Stomach (tissue), 4 donors: Measurements from ENCODE around the gene NOP56.

ENCODE experiments used
- POLR2A ChIP-seq, 4 donors: fragments of 450-650 bp; IDR thresholded peaks; one replicate each; pipeline ENCODE4 v1.6.1; 2016; ENCODE audit warnings: antibody characterized with exemption in 4 of 4, control low read depth in 2 of 4, mild to moderate bottlenecking in 1 of 4, moderate library complexity in 1 of 4
- POLR2AphosphoS5 ChIP-seq, 3 donors: sonication (generic); formaldehyde crosslinking; IDR thresholded peaks; one replicate each; pipeline ENCODE4 v1.6.1; 2016; ENCODE audit warnings: antibody characterized with exemption in 3 of 3
- TF ChIP-seq, protein P1 (sequence below), 7 experiments: fragments of 450-650 bp in 4 of 7; fragments of 200-600 bp in 3 of 7; sonication (generic) in 3 of 7; IDR thresholded peaks; one replicate each; pipeline ENCODE4 v1.5.1; 2016 to 2019; ENCODE audit warnings: antibody characterized with exemption in 7 of 7, control low read depth in 2 of 7, mild to moderate bottlenecking in 1 of 7

DNA sequence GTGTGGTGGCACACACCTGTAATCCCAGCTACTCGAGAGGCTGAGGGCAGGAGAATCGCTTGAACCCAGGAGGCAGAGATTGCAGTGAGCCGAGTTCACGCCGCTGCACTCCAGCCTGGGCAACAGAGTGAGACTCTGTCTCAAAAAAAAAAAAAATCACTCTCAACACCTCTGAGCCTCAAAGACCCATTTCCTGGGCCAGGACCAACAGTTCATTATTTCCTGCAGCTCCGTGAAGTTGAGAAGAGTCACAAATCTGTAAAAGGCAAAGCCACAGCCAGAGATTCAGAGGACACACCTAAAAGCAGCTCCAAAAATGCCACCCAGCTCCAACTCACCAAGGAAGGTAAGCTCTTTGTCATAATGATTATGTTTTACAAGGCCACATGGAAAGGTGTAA lies 15.2 kb upstream of the NOP56 start:
- TF ChIP-seq, protein P1, sequence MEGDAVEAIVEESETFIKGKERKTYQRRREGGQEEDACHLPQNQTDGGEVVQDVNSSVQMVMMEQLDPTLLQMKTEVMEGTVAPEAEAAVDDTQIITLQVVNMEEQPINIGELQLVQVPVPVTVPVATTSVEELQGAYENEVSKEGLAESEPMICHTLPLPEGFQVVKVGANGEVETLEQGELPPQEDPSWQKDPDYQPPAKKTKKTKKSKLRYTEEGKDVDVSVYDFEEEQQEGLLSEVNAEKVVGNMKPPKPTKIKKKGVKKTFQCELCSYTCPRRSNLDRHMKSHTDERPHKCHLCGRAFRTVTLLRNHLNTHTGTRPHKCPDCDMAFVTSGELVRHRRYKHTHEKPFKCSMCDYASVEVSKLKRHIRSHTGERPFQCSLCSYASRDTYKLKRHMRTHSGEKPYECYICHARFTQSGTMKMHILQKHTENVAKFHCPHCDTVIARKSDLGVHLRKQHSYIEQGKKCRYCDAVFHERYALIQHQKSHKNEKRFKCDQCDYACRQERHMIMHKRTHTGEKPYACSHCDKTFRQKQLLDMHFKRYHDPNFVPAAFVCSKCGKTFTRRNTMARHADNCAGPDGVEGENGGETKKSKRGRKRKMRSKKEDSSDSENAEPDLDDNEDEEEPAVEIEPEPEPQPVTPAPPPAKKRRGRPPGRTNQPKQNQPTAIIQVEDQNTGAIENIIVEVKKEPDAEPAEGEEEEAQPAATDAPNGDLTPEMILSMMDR (IDR thresholded peaks at IDR 0.05), result no peak
- TF ChIP-seq POLR2AphosphoS5 (IDR thresholded peaks at IDR 0.05) (no peak), POLR2A (IDR thresholded peaks at IDR 0.05) (no peak)
